ENCODE data around the gene THSD4. TPM values are rescaled to one million over a fixed set of nuclear protein-coding genes. Genes with fewer than 3 reads are reported as not detected.

The THSD4 gene
- total and polyA plus RNA-seq, 9 of the 15 experiments (the other 6 are each of a cell fraction or from before 2014, with no cell fraction given): 0.04 TPM; not detected in 5

DNA sequence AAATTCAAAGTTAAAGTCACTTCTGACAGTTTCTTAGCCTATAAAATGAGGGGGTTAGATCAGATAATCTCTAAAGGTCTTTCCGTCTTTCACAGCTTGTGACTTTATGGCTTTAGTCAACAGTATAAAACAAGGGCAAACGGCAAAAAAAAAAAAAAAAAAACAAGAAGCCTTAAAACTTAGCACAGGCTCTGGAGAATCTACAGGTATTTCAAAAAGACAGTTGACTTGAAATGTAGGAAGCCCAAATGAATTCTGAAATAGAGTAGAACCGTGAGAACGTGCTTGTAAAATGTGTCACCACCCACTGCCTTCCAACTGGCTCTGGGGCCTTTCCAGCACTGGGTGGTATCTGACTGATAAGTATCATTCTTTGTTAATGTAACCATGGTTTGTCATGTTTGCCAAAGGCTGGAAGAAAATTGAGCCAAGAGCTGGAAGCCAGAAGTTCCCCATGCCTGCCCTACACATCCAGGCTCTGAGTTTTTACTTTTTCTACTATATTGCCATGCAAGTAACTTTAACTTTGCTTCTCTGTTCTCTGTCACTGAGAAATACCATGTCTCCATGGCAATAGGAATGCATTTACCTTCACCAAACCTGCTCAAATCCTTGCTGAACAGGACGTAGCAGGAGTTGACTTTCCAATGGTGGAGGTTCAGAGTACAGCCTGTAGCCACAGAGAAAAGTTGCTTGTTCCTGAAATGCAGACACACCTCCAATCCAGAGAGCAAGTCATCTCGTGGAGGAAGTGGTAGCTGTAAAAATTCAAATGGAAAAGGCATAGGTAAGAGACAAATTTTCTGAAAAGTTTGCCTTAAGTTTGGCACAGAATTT is 35.8 kb upstream of the THSD4 start (continued):
- TF ChIP-seq BDP1 (IDR thresholded peaks at IDR 0.05; ENCODE audit: insufficient read depth, insufficient read length) (no peak), HNRNPL (IDR thresholded peaks at IDR 0.05; ENCODE audit: low read depth, low read length) (no peak), CTBP1 (IDR thresholded peaks at IDR 0.05; ENCODE audit: borderline replicate concordance) (no peak)
- TF ChIP-seq, protein P1, sequence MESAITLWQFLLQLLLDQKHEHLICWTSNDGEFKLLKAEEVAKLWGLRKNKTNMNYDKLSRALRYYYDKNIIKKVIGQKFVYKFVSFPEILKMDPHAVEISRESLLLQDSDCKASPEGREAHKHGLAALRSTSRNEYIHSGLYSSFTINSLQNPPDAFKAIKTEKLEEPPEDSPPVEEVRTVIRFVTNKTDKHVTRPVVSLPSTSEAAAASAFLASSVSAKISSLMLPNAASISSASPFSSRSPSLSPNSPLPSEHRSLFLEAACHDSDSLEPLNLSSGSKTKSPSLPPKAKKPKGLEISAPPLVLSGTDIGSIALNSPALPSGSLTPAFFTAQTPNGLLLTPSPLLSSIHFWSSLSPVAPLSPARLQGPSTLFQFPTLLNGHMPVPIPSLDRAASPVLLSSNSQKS (CRISPR knock-in tag; IDR thresholded peaks at IDR 0.05): no peak

DNA sequence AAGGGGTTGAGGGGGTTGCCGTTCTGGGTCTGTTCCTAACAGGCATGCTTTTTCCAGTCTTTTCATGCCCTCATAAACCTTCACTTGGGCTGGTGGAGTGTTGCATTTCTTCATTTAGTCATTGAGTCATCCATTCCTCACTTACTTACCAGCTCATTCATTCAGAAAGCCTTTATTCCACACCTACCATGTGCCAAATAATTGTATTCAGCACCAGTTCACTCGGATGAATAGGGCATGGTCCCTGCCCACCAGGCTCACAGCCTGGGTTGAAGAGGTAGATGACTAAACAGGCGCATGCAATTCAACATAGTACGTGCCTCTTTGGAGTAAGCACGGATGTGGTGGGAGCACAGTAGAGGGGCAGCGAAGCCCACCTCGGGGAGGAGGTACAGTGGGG is 35.1 kb upstream of the THSD4 start:
- Histone ChIP-seq H3K9me3 (replicated peaks; ENCODE audit: control insufficient read depth, insufficient read depth, low read depth, low read length) (no peaks in the 10 kb centered on the region), H3K4me3 (no peak overlapping the region), H3K4me2 (ENCODE audit: insufficient read depth, low read length) (no peak overlapping the region), H3K36me3 (ENCODE audit: control insufficient read depth, insufficient read depth, low read length) (no peaks in the 10 kb centered on the region), H3K9me1 (ENCODE audit: control insufficient read depth, insufficient read depth, low read length) (no peaks in the 10 kb centered on the region), H4K20me1 (replicated peaks; ENCODE audit: control insufficient read depth, insufficient read depth, low read length) (no peaks in the 10 kb centered on the region), H3K9ac (ENCODE audit: insufficient read depth in 1 of 2, low read depth in 2 of 2, low read length in 2 of 2) (no peak overlapping the region), H3K27ac (ENCODE audit: extremely low read depth, low read depth, low read length) (no peak overlapping the region), H2AFZ (ENCODE audit: low read depth, low read length) (no peak overlapping the region), H3K27me3 (ENCODE audit: control insufficient read depth in 2 of 2, insufficient read depth in 2 of 2, low read length in 2 of 2) (no peaks in the 10 kb centered on the region), H3K4me1 (replicated peaks in 1 of 2; ENCODE audit: control insufficient read depth in 2 of 2, insufficient read depth in 2 of 2, low read length in 2 of 2) (no peaks in the 10 kb centered on the region), H3K79me2 (ENCODE audit: control insufficient read depth, insufficient read depth, low read length) (no peaks in the 10 kb centered on the region)
- WGBS (ENCODE audit: insufficient coverage, low coverage, missing lambda C conversion rate): 0% methylated on average over 7 of the region's 7 CpGs
- TF ChIP-seq PHF8 (IDR thresholded peaks at IDR 0.05; ENCODE audit: borderline replicate concordance, low read length) (no peak), RBM34 (IDR thresholded peaks at IDR 0.05; ENCODE audit: borderline replicate concordance, insufficient read depth, low read length) (no peak), MAFF (IDR thresholded peaks at IDR 0.05; ENCODE audit: low read length) (no peak), U2AF2 (optimal IDR thresholded peaks at IDR 0.05; ENCODE audit: low read depth, low read length) (no peak)
- TF ChIP-seq, protein P2, sequence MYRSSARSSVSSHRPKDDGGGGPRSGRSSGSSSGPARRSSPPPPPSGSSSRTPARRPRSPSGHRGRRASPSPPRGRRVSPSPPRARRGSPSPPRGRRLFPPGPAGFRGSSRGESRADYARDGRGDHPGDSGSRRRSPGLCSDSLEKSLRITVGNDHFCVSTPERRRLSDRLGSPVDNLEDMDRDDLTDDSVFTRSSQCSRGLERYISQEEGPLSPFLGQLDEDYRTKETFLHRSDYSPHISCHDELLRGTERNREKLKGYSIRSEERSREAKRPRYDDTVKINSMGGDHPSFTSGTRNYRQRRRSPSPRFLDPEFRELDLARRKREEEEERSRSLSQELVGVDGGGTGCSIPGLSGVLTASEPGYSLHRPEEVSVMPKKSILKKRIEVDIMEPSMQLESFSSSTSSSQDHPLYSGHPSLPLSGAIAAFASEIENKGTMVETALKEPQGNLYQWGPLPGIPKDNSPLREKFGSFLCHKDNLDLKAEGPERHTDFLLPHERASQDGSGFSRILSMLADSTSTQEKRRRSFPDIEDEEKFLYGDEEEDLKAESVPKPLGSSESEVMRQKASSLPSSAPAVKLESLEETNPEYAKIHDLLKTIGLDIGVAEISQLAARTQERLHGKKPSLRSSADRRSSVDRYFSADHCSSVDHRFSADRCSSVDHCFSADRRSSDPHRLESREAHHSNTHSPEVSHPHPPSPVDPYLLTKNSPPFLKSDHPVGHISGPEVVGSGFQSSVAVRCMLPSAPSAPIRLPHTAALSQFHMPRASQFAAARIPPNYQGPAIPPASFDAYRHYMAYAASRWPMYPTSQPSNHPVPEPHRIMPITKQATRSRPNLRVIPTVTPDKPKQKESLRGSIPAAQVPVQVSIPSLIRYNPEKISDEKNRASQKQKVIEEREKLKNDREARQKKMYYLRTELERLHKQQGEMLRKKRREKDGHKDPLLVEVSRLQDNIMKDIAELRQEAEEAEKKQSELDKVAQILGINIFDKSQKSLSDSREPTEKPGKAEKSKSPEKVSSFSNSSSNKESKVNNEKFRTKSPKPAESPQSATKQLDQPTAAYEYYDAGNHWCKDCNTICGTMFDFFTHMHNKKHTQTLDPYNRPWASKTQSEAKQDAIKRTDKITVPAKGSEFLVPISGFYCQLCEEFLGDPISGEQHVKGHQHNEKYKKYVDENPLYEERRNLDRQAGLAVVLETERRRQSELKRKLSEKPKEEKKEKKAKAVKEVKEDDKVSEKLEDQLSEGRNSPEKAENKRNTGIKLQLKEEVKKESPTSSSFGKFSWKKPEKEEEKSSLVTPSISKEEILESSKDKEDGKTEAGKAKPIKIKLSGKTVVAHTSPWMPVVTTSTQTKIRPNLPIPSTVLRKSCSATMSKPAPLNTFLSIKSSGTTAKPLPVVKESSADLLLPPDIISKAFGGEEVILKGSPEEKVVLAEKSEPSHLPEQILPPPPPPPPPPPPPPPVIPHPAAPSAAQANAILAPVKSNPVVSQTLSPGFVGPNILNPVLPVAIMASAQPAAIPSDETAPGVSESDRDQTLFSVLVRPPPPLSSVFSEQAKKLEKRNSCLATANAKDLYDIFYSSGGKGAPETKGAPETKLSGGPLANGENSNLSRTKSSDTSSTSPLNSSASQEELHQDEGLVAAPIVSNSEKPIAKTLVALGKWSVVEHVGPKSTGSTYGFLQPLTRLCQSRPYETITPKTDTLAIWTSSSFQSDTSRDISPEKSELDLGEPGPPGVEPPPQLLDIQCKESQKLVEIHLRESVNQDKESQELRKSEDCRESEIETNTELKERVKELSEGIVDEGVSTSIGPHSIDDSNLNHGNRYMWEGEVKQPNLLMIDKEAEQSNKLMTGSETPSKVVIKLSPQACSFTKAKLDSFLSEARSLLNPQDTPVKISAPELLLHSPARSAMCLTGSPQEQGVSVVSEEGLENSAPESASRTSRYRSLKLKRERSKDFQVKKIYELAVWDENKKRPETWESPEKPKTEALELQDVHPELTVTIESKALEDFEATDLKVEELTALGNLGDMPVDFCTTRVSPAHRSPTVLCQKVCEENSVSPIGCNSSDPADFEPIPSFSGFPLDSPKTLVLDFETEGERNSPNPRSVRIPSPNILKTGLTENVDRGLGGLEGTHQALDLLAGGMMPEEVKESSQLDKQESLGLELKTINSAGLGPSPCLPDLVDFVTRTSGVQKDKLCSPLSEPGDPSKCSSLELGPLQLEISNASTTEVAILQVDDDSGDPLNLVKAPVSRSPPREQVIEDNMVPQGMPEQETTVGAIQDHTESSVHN (IDR thresholded peaks at IDR 0.05; ENCODE audit: borderline replicate concordance in 1 of 2, low read depth in 1 of 2): no peak
- FAIRE-seq (no peak), ATAC-seq (no peak), DNase-seq (ENCODE audit: extremely low read depth in 1 of 4, low spot score in 3 of 4) (no peak)
- intact Hi-C loops (cut with micrococcal nuclease) (no loop called here), in situ Hi-C loops (cut with MboI) (no loop called here)
- BruUV-seq (replicated peaks): no TSS peak
- POLR2A ChIA-PET: no interaction called here
- CTCF ChIA-PET (ENCODE audit: low intra/inter-chr PET ratio): no interaction called here
